Mucosa of rectum (tissue), 2 donors: ENCODE results near the gene SCGB2B2.

Experiments
- H3K27ac ChIP-seq, 2 donors: one replicate each; pipeline ENCODE4 v1.7.0; 2013; ENCODE audit warnings: inconsistent platforms in 2 of 2, low read depth in 2 of 2, low read length in 2 of 2
- H3K27me3 ChIP-seq, 2 donors: one replicate each; pipeline ENCODE4 v1.7.0; 2013; ENCODE audit warnings: low read length in 2 of 2; ENCODE audit not compliant: control insufficient read depth in 2 of 2, insufficient read depth in 2 of 2
- H3K36me3 ChIP-seq, 2 donors: one replicate each; pipeline ENCODE4 v1.7.0; 2013; ENCODE audit warnings: low read length in 2 of 2; ENCODE audit not compliant: control insufficient read depth in 2 of 2, insufficient read depth in 2 of 2
- H3K4me1 ChIP-seq, 2 donors: one replicate each; pipeline ENCODE4 v1.7.0; 2013; ENCODE audit warnings: low read length in 2 of 2, mild to moderate bottlenecking in 1 of 2; ENCODE audit not compliant: control insufficient read depth in 2 of 2, insufficient read depth in 2 of 2
- H3K4me3 ChIP-seq, 2 donors: one replicate each; pipeline ENCODE4 v1.7.0; 2013; ENCODE audit warnings: low read length in 2 of 2
- H3K9ac ChIP-seq, 2 donors: one replicate each; pipeline ENCODE4 v1.7.0; 2013; ENCODE audit warnings: low read length in 2 of 2, low read depth in 1 of 2, mild to moderate bottlenecking in 1 of 2
- H3K9me3 ChIP-seq, 2 donors: one replicate each; pipeline ENCODE4 v1.7.0; 2013; ENCODE audit warnings: low read length in 2 of 2; ENCODE audit not compliant: control insufficient read depth in 2 of 2
- donor health status: healthy.
- donor health status: Normal muscosa, but diverticular disease.

Gene SCGB2B2

GRCh38 chr19:34664168-34664567 is 12.8 kb downstream of the SCGB2B2 start:
- Histone ChIP-seq H3K27me3 (no peaks in the 10 kb centered on the region), H3K9me3 (no peaks in the 10 kb centered on the region), H3K4me3 (no peak overlapping the region), H3K36me3 (no peaks in the 10 kb centered on the region), H3K27ac (no peak overlapping the region), H3K4me1 (no peaks in the 10 kb centered on the region), H3K9ac (no peak overlapping the region)

- no peak overlapping the region for H3K9ac ChIP-seq
- no peak overlapping the region for H3K4me3 ChIP-seq
- no peaks in the 10 kb centered on the region for H3K9me3 ChIP-seq
- no peak overlapping the region for H3K27ac ChIP-seq
- no peaks in the 10 kb centered on the region for H3K27me3 ChIP-seq
- no peaks in the 10 kb centered on the region for H3K4me1 ChIP-seq
- H3K36me3 ChIP-seq, result no peaks in the 10 kb centered on the region
These were observed 14.0 kb downstream of the SCGB2B2 start for GRCh38 chr19:34662919-34663318.

GRCh38 chr19:34661357-34661756 is 15.6 kb downstream of the SCGB2B2 start:
- Histone ChIP-seq H3K27ac (no peak overlapping the region), H3K4me1 (no peaks in the 10 kb centered on the region), H3K36me3 (no peaks in the 10 kb centered on the region), H3K9ac (no peak overlapping the region), H3K9me3 (no peaks in the 10 kb centered on the region), H3K27me3 (no peaks in the 10 kb centered on the region), H3K4me3 (no peak overlapping the region)

DNA sequence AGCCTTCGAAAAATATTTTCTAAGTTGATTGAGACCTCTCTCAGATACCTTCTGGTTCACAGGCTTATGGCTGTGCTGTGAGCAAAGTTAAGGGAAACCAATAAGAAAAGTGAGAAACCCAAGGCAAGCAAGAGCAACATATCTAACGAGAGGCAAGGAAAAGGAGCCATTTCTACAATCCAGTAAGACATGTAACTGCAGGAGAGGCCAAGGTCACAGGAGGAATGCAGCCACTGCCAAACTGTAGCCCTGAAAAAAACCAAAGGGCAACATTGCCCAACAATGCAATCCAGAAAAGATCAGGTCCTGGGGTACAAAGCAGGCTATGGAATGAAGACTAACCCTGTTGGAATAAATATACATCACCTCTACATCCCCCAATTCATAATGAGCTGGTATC is 21.3 kb downstream of the SCGB2B2 start:
- Histone ChIP-seq H3K4me3 (no peak overlapping the region), H3K9me3 (no peaks in the 10 kb centered on the region), H3K9ac (no peak overlapping the region), H3K27ac (no peak overlapping the region), H3K27me3 (no peaks in the 10 kb centered on the region), H3K36me3 (no peaks in the 10 kb centered on the region), H3K4me1 (no peaks in the 10 kb centered on the region)

DNA sequence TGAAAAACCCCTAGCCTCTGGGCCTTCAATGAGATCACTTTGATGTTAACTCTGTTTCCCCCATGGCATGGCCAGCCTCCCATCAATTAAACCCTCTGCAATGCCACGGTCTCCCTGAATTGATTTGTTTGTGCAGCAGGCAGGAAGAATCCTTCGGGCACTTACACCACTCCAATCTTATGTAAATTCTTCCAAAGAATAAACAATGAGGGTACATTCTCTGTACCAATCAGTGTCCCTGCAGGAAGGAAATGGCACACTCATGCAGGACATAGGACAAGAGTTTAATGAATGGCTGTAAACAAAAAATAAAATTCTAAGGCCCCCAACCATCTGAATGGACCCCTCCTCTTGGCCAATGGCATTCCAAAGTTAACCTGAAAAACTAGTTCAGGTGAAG is 22.2 kb downstream of the SCGB2B2 start:
- Histone ChIP-seq H3K9me3 (no peaks in the 10 kb centered on the region), H3K4me3 (no peak overlapping the region), H3K36me3 (no peaks in the 10 kb centered on the region), H3K27me3 (no peaks in the 10 kb centered on the region), H3K4me1 (no peaks in the 10 kb centered on the region), H3K9ac (no peak overlapping the region), H3K27ac (no peak overlapping the region)

DNA sequence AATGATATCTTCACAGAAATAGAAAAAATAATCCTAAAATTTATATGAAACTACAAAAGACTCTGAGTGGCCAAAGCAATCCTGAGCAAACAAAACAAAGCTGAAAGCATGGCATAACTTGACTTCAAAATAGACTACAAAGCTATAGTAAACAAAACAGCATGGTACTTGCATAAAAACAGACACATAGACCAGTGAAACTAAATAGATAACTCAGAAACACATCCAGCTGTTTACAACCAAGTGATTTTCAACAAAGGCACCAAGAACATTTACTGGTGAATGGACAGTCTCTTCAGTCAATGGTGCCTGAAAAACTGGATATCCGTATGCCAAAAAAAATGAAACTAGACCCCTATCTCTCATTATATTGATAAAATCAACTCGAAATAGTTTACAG is 25.2 kb downstream of the SCGB2B2 start:
- Histone ChIP-seq H3K4me3 (no peak overlapping the region), H3K9ac (no peak overlapping the region), H3K27ac (no peak overlapping the region), H3K4me1 (no peaks in the 10 kb centered on the region), H3K27me3 (no peaks in the 10 kb centered on the region), H3K9me3 (no peaks in the 10 kb centered on the region), H3K36me3 (no peaks in the 10 kb centered on the region)

DNA sequence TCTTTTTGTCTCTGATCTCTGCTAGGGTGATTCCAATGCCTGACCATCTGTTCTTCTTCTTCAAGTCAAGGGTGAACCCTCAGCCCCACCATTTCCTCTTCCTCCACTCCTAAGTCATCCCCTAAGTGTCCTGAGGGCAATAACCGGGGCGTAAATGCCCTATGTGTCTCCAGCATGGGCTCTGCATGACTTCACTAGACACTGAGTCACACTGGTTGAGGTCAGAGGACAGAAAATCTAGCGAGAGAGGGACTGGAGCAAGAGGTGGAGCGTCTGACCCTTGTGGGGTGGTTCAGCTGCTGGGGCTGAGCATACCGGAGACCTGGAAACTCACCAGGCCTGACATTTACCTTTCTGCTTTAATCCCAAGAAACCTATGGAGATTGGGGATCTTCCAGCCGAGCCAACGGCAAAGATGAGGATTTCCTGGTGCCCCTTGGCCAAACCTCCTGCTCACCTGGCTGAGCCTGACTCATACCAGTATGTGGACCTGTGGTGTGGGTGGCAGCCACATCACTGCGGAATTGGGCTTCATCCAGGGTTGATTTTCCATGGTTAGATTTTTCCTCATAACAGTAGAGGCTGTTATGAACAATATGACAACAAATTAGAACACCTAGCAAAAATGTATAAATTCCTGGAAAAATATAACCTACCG is 26.9 kb downstream of the SCGB2B2 start:
- Histone ChIP-seq H3K9ac (no peak overlapping the region), H3K27me3 (no peaks in the 10 kb centered on the region), H3K27ac (no peak overlapping the region), H3K9me3 (no peaks in the 10 kb centered on the region), H3K36me3 (no peaks in the 10 kb centered on the region), H3K4me3 (no peak overlapping the region), H3K4me1 (no peaks in the 10 kb centered on the region)

GRCh38 chr19:34645551-34645950 is 31.4 kb downstream of the SCGB2B2 start:
- Histone ChIP-seq H3K27me3 (no peaks in the 10 kb centered on the region), H3K4me1 (no peaks in the 10 kb centered on the region), H3K27ac (no peak overlapping the region), H3K9me3 (no peaks in the 10 kb centered on the region), H3K36me3 (no peaks in the 10 kb centered on the region), H3K4me3 (no peak overlapping the region), H3K9ac (no peak overlapping the region)

- no peaks in the 10 kb centered on the region for H3K36me3 ChIP-seq
- H3K4me1 ChIP-seq, result no peaks in the 10 kb centered on the region
- H3K27me3 ChIP-seq, result no peaks in the 10 kb centered on the region
- H3K4me3 ChIP-seq, result no peak overlapping the region
- H3K27ac ChIP-seq, result no peak overlapping the region
- no peak overlapping the region for H3K9ac ChIP-seq
- no peaks in the 10 kb centered on the region for H3K9me3 ChIP-seq
These were observed 31.9 kb downstream of the SCGB2B2 start for GRCh38 chr19:34644991-34645461.

DNA sequence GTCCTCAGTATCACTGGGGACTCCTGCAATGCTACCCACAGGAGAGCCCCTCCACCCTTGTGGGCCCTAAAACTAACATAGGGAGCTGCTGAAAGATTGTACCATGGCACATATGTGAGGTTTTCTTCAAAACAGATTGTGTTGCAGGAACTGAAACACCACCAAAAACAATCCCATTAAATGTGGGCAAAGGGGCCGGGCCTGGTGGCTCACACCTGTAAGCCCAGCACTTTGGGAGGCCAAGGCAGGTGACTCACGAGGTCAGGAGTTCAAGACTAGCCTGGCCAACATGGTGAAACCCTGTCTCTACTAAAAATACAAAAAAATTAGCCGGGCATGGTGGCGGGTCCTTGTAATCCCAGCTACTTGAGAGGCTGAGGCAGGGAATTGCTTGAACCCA is 34.7 kb downstream of the SCGB2B2 start:
- no peak overlapping the region for H3K9ac ChIP-seq
- no peaks in the 10 kb centered on the region for H3K9me3 ChIP-seq
- no peak overlapping the region for H3K4me3 ChIP-seq
- H3K27me3 ChIP-seq, result no peaks in the 10 kb centered on the region
- no peaks in the 10 kb centered on the region for H3K4me1 ChIP-seq
- H3K36me3 ChIP-seq, result no peaks in the 10 kb centered on the region
- no peak overlapping the region for H3K27ac ChIP-seq
